OCI-LY1 (cell line): Measurements from ENCODE around the gene DDX27.
A peak's percentile ranks its signal among the peaks of the same experiment; 100 is the strongest.
"Not testable (repeated sequence)": the region's sequence is repeated elsewhere in the genome, so short reads cannot be mapped to it uniquely, and the experiment has no call there.

Experiments
- H2AFZ ChIP-seq: fragments of 200-600 bp; sonication (generic), shearing (Covaris generic); 2 replicates; pipeline ENCODE4 v1.6.0; 2014; ENCODE audit warnings: antibody characterized with exemption, mild to moderate bottlenecking, low read length
- H3F3A ChIP-seq: fragments of 200-600 bp; sonication (generic), shearing (Covaris generic); 2 replicates; pipeline ENCODE4 v1.6.0; 2014; ENCODE audit warnings: mild to moderate bottlenecking, antibody characterized with exemption, low read length, moderate library complexity; ENCODE audit not compliant: insufficient read depth
- H3K27ac ChIP-seq: fragments of 200-600 bp; sonication (generic); 2 replicates; pipeline ENCODE4 v1.5.1; 2014; ENCODE audit warnings: low read length, mixed run types, mild to moderate bottlenecking, low read depth; ENCODE audit not compliant: poor library complexity, severe bottlenecking
- H3K27me3 ChIP-seq: fragments of 200-600 bp; sonication (generic); 2 replicates; pipeline ENCODE4 v1.6.0; 2014; ENCODE audit warnings: antibody characterized with exemption, mild to moderate bottlenecking, low read length, moderate library complexity; ENCODE audit not compliant: insufficient read depth
- H3K36me3 ChIP-seq: fragments of 200-600 bp; sonication (generic); 2 replicates; pipeline ENCODE4 v1.6.1; 2014; ENCODE audit warnings: mild to moderate bottlenecking, antibody characterized with exemption, low read length, moderate library complexity, mixed read lengths; ENCODE audit not compliant: insufficient read depth
- H3K4me1 ChIP-seq: fragments of 200-600 bp; sonication (generic); 2 replicates; pipeline ENCODE4 v1.5.1; 2014; ENCODE audit warnings: mild to moderate bottlenecking, low read length, moderate library complexity; ENCODE audit not compliant: insufficient read depth, severe bottlenecking
- H3K4me2 ChIP-seq: fragments of 200-600 bp; sonication (generic), shearing (Covaris generic); 2 replicates; pipeline ENCODE4 v1.6.1; 2014; ENCODE audit warnings: low read length
- H3K4me3 ChIP-seq: fragments of 200-600 bp; sonication (generic); 2 replicates; pipeline ENCODE4 v1.5.1; 2014; ENCODE audit warnings: low read length, low read depth, mild to moderate bottlenecking, mixed read lengths; ENCODE audit not compliant: poor library complexity, severe bottlenecking
- H3K79me2 ChIP-seq: fragments of 200-600 bp; shearing (Covaris generic); 2 replicates; pipeline ENCODE4 v1.6.1; 2016; ENCODE audit warnings: mixed run types, low read length, mixed read lengths; ENCODE audit not compliant: insufficient read depth
- H3K9ac ChIP-seq: fragments of 200-600 bp; sonication (generic), shearing (Covaris generic); 2 replicates; pipeline ENCODE4 v1.6.1; 2014; ENCODE audit warnings: mild to moderate bottlenecking, low read length, mixed read lengths
- H3K9me2 ChIP-seq: fragments of 200-600 bp; sonication (generic), shearing (Covaris generic); 2 replicates; pipeline ENCODE4 v1.6.1; 2014; ENCODE audit warnings: low read depth, mild to moderate bottlenecking, low read length, mixed read lengths
- H3K9me3 ChIP-seq: fragments of 200-600 bp; shearing (Covaris generic); 2 replicates; pipeline ENCODE4 v1.6.1; 2014; ENCODE audit warnings: low read length, mixed read lengths
- H4K20me1 ChIP-seq: fragments of 200-600 bp; sonication (generic), shearing (Covaris generic); 2 replicates; pipeline ENCODE4 v1.6.0; 2016; ENCODE audit warnings: mild to moderate bottlenecking, low read length; ENCODE audit not compliant: insufficient read depth
- CTCF ChIP-seq: fragments of 200-600 bp; sonication (generic), shearing (Covaris generic); IDR thresholded peaks from 2 replicates; pipeline ENCODE4 v1.5.1; 2017; ENCODE audit warnings: mild to moderate bottlenecking, antibody characterized with exemption, low read length, moderate library complexity, mixed read lengths
- EZH2 ChIP-seq: fragments of 200-600 bp; sonication (generic), shearing (Covaris generic); IDR thresholded peaks from 2 replicates; pipeline ENCODE4 v1.8.0; 2017; ENCODE audit warnings: borderline replicate concordance, mixed run types, mild to moderate bottlenecking, antibody characterized with exemption, low read length, moderate library complexity, mixed read lengths

Gene DDX27

GRCh38 chr20:49187330-49187850, 31.8 kb upstream of the DDX27 start:
- peak overlapping the region; percentile 79 for H3K4me3 ChIP-seq
- TF ChIP-seq CTCF = no peak
- no peak for TF ChIP-seq EZH2
- H2AFZ ChIP-seq = no peak overlapping the region
- peak overlapping the region; percentile 82 for H3K9ac ChIP-seq
- H3F3A ChIP-seq = no peaks in the 10 kb centered on the region
- no peaks in the 10 kb centered on the region for H3K9me2 ChIP-seq
- peak overlapping the region; percentile 66 for H3K27ac ChIP-seq
- H3K4me1 ChIP-seq = peaks cover 41% of the 10 kb centered on the region
- no peaks in the 10 kb centered on the region for H3K27me3 ChIP-seq
- no peaks in the 10 kb centered on the region for H3K9me3 ChIP-seq
- no peaks in the 10 kb centered on the region for H4K20me1 ChIP-seq
- peak overlapping the region; percentile 90 for H3K4me2 ChIP-seq
- no peaks in the 10 kb centered on the region for H3K36me3 ChIP-seq
- peaks cover 51% of the 10 kb centered on the region for H3K79me2 ChIP-seq

- Histone ChIP-seq H3K4me3 (peak within 1 kb of the TSS; percentile 79), H3K36me3 (no peaks in the 10 kb centered on the region), H3K27me3 (no peaks in the 10 kb centered on the region), H3K9me2 (no peaks in the 10 kb centered on the region), H4K20me1 (no peaks in the 10 kb centered on the region), H3K4me1 (peaks cover 36% of the 10 kb centered on the region), H3F3A (no peaks in the 10 kb centered on the region), H3K9ac (peak within 1 kb of the TSS; percentile 82), H2AFZ (peak within 1 kb of the TSS; percentile 99; the same call in 1 of the 2 replicates), H3K27ac (peak within 1 kb of the TSS; percentile 66), H3K79me2 (peaks cover 44% of the 10 kb centered on the region), H3K9me3 (no peaks in the 10 kb centered on the region), H3K4me2 (peak within 1 kb of the TSS; percentile 90)
- no peak for TF ChIP-seq CTCF
- no peak for TF ChIP-seq EZH2
Measured at GRCh38 chr20:49187851-49188641, 31.2 kb upstream of the DDX27 start, which contains the start of gene STAU1. STAU1 (minus strand) TSS chr20:49188334; CDS start chr20:49166201, 22,133 bp downstream.

- H3K4me3 ChIP-seq, H3K27ac ChIP-seq, H3K4me1 ChIP-seq, H3F3A ChIP-seq, H3K9ac ChIP-seq, H3K9me3 ChIP-seq, H4K20me1 ChIP-seq, H3K4me2 ChIP-seq, H3K79me2 ChIP-seq, H3K36me3 ChIP-seq, H2AFZ ChIP-seq, H3K27me3 ChIP-seq, H3K9me2 ChIP-seq: not testable (repeated sequence)
Measured at GRCh38 chr20:49192944-49193518, 26.2 kb upstream of the DDX27 start.
